GM12891 (cell line): ENCODE data around the gene TAP2.

Source experiments
- DNase-seq: peaks from one replicate; pipeline ENCODE4 v3.0.0; 2011; ENCODE audit warnings: low spot score; ENCODE audit not compliant: insufficient read length
- FAIRE-seq: peaks from 2 replicates; lab custom pipeline; 2011; peaks lifted over from hg19 to GRCh38; lab: Jason Lieb, UNC
- PAX5 ChIP-seq: IDR thresholded peaks from 2 replicates; pipeline ENCODE4 v1.6.1; 2011; ENCODE audit warnings: low read length, moderate library complexity, mild to moderate bottlenecking; ENCODE audit not compliant: insufficient read depth, severe bottlenecking
- POLR2A ChIP-seq: IDR thresholded peaks from 2 replicates; pipeline ENCODE4 v1.6.1; 2011; ENCODE audit warnings: low read depth, low read length, control low read depth
- POLR2AphosphoS5 ChIP-seq: IDR thresholded peaks from 2 replicates; pipeline ENCODE4 v1.6.1; 2011; ENCODE audit warnings: low read depth, low read length, control low read depth
- POU2F2 ChIP-seq: IDR thresholded peaks from 2 replicates; pipeline ENCODE4 v1.6.1; 2011; ENCODE audit warnings: low read depth, mild to moderate bottlenecking, control low read depth, low read length, moderate library complexity
- SPI1 ChIP-seq: IDR thresholded peaks from 2 replicates; pipeline ENCODE4 v1.6.1; 2011; ENCODE audit warnings: low read depth, low read length, control low read depth
- TAF1 ChIP-seq: IDR thresholded peaks from 2 replicates; pipeline ENCODE4 v1.6.1; 2011; ENCODE audit warnings: low read depth, low read length, control low read depth

The TAP2 gene

DNA sequence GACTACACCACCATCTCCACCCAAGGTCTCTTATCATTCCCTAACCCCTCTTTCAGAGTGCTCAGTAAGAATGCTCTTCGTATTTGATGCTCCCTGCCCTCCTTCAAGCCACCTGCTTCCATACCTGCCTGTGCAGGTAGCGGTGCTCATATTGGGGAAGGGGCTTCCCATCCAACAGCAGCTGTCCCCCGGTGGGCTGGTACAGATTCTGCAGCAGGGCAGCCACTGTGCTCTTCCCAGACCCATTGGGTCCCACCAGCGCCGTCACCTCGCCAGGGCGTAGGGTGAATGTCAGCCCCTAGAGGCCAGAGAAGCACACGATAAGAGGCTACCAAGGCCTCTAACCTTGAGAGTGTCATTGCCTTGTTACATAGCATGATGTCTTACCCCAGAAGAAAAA lies 9.3 kb upstream of the TAP2 start:
- no peak for TF ChIP-seq TAF1
- no peak for TF ChIP-seq POLR2A
- no peak for TF ChIP-seq POU2F2
- TF ChIP-seq POLR2AphosphoS5, result no peak
- no peak for TF ChIP-seq PAX5
- no peak for TF ChIP-seq SPI1
- FAIRE-seq, result peak; percentile 35

DNA sequence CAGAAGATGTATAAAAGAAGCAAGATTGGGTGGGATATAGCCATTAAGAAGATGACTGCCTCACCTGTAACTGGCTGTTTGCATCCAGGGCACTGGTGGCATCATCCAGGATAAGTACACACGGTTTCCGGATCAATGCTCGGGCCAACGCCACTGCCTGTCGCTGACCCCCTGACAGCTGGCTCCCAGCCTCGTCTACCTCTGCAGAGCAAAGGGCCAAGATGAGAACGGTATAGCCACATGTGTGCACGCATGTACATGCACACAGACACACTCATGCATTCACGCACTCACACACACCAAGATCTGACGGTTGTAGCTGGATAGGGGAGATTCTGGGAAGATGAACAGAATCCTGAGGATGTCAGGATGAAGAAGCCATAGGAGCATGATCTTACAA lies 8.5 kb upstream of the TAP2 start:
- no peak for DNase-seq
- TF ChIP-seq POU2F2 (no peak), POLR2AphosphoS5 (no peak), POLR2A (no peak), TAF1 (no peak), SPI1 (no peak), PAX5 (no peak)
- FAIRE-seq, result no peak

More for the DNA sequence above, 9.3 kb upstream of the TAP2 start:
- DNase-seq, result no peak

- DNase-seq, result peak; percentile 36
- FAIRE-seq, result peak; percentile 83
- peak; percentile 69; the same call in 1 of the 2 replicates for TF ChIP-seq POLR2A
- TF ChIP-seq PAX5, result no peak
- 0 out of 2 replicates have a peak, but pooled peaks have one; percentile 4 for TF ChIP-seq TAF1
- peak; percentile 85 for TF ChIP-seq POLR2AphosphoS5
- TF ChIP-seq SPI1, result peak; percentile 85
- no peak for TF ChIP-seq POU2F2
Measured at GRCh38 chr6:32845384-32845884, 6.9 kb upstream of the TAP2 start.

DNA sequence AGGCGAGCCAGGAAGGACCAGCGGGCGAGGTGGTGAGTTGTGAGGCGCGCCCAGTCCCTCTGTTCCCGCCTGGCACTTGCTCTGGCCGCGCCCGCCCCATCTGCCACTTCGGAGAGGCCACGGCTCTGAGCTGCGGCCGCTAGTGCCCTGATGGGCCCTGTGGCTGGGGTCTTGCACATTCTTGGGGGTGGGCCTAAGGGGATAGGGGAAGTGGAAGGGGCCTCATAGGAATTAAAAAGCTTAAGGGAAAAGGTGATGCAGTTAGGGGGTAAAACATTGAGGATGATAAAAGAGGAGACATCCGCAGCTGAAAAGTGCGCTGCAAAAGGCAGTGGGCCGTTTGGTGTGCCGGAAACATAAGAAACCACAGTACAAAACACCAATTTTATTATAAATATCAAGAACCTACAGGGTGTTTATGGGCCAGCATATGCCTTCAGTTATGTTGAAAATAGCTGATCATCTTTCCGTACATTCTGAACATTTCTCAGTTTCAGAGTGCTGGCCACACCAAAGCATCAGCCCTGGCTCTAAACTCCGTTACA lies 6.4 kb upstream of the TAP2 start:
- TF ChIP-seq PAX5, result no peak
- no peak; the same call in none of the 2 replicates for TF ChIP-seq POLR2A
- peak; percentile 29; the same call in 1 of the 2 replicates for TF ChIP-seq SPI1
- peak; percentile 49; the same call in 1 of the 2 replicates for TF ChIP-seq POLR2AphosphoS5
- no peak for TF ChIP-seq POU2F2
- peak; percentile 25; the same call in 1 of the 2 replicates for TF ChIP-seq TAF1
- DNase-seq, result no peak
- FAIRE-seq, result no peak

DNA sequence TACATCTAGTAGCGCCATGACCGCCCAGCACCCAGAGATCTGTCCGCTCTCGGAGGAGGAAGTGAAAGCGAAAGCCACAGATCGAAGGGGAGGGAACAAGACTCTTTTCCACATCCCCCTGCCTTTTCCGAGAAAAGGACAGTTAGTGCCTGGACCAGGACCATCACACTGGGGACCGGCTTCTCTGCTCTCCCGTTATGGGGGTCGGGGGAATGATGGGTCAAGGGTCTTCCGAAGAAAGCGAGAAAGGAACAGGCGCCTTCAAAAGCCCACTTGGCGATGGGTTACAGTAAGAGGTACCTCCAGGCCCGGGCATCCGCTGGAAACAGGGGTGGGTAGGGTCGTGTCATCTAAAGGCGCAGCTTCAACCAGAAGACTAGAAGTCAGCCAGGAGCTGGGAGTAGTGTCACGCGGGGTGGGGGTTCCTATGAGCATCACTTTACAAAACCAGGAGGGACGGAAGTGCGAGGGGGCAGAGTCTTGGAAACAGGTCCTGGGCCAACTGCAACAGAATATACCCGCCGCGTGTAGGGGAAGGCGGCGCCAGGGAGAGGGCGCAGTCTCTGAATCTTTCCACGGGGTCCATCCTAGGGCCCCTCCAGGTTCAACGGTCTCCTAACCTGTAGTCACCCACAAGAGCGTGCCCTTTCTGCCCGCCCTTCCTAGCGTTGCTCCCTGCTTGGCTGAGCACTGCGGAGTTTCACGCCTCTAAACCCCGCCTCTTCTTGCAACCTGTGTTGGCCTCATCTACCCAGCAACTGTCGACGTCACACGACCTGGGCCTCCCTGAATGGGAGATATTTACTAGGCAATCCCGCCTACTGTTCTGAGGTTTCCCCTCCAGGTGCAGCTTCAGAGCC lies 5.7 kb upstream of the TAP2 start, which contains the start of gene PSMB8:
PSMB8 (minus strand) TSS at position 69 of the 860 bp plus-strand sequence; CDS start at position 18, 51 bp downstream.
- DNase-seq (peak; percentile 81), FAIRE-seq (peak; percentile 100)
- TF ChIP-seq PAX5 (peak; percentile 95), SPI1 (peak; percentile 98), POLR2A (peak; percentile 91), POU2F2 (peak; percentile 81), TAF1 (peak; percentile 84), POLR2AphosphoS5 (peak; percentile 86)

DNA sequence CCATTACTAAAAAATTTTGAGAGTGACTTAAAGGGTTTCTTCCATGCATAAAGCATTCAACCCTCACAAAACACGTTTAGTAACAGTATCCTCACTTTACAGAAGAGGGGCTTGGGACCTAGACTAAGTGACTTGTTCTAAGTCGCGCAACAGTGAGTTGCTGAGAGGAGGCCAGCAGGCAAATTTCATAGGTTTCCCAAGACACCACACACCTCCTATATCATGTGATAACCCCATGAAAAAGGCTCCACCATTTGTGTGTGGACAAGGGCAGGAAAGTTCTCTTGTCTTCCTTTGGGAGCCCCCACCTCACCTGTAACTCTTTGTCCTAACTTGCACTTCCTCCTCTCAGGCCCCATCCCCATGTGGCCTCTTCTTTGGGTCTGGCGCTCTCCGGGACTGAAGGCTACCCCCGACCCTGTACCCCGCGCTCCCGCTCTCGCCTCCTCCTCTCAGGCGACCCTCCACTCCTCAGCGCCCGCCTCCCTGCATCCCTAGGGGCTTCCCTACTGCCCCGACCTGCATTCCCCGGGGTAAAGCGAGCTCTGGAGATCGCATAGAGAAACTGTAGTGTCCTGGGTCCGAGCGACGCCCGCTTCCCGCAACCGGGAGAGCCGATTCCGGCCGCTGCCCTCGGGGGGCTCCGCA lies 4.9 kb upstream of the TAP2 start:
- FAIRE-seq (peak; percentile 56), DNase-seq (no peak)
- peak; percentile 68 for TF ChIP-seq SPI1
- no peak for TF ChIP-seq POLR2A
- no peak; the same call in 1 of the 2 replicates for TF ChIP-seq POU2F2

DNA sequence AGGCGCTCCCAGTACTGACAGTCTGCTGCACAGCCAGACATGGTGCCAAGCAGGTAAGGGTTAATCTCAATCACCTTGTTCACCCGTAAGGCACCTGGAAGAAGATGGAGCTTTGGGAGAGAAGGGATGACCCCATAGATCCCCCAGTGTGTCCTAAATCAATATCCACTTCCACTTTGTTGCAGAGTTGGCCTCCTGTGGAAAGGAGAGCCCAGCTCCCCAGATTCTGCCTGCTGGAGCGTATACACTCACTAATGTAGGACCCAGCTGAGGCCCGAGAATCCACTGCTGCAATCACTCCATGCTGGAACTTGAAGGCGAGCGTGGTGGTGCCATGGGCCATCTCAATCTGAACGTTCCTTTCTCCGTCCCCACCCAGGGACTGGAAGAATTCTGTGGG lies 4.2 kb upstream of the TAP2 start:
- DNase-seq, result no peak
- FAIRE-seq, result no peak
- TF ChIP-seq POLR2AphosphoS5, result no peak
- no peak for TF ChIP-seq POU2F2
- TF ChIP-seq SPI1, result no peak
- 0 out of 2 replicates have a peak, but pooled peaks have one; percentile 20 for TF ChIP-seq POLR2A

DNA sequence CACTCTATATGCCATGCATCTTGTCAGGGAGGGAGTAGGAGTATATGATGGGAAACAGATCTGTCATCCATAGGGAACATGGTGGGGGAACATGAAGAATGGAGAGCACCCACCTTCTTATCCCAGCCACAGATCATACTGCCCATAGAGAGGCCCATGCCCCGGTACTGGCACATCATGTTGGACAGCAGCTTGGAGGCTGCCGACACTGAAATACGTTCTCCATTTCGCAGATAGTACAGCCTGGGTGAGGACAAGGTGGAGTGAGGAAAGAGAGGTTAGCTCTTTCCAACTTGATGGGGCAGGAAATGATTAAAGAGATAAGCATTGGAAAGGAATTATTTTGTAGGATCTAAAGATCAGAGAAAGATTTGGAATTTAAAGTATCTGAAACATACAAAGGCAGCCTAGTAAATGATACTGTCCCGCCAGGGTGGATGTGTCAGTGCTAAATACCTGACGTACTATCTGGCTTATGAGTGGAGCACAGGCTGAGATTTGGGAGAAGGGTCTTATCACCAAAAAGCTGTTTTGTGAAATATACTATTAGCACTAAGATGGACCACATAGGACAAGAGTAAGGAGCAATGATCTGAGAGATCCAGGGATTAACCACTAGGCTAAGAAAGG lies 3.6 kb upstream of the TAP2 start:
- peak; percentile 63 for FAIRE-seq
- TF ChIP-seq PAX5 (no peak), POLR2A (no peak), SPI1 (no peak), POU2F2 (no peak), POLR2AphosphoS5 (no peak), TAF1 (no peak)
- DNase-seq, result no peak

GRCh38 chr6:32840604-32841246 lies 2.2 kb upstream of the TAP2 start:
- FAIRE-seq (peak; percentile 50), DNase-seq (no peak)
- TF ChIP-seq POLR2A (no peak; the same call in 1 of the 2 replicates), POLR2AphosphoS5 (no peak), SPI1 (no peak), TAF1 (no peak; the same call in 1 of the 2 replicates), PAX5 (no peak), POU2F2 (no peak)
